ENCODE measurements around the gene SNAPC2. TPM values are rescaled to one million over a fixed set of nuclear protein-coding genes. Genes with fewer than 3 reads are reported as not detected.

SNAPC2 gene
- total and polyA plus RNA-seq, 2 of the 13 experiments (the other 11 are each of a cell fraction or from before 2014, with no cell fraction given), result 10.2 to 12.7 TPM

DNA sequence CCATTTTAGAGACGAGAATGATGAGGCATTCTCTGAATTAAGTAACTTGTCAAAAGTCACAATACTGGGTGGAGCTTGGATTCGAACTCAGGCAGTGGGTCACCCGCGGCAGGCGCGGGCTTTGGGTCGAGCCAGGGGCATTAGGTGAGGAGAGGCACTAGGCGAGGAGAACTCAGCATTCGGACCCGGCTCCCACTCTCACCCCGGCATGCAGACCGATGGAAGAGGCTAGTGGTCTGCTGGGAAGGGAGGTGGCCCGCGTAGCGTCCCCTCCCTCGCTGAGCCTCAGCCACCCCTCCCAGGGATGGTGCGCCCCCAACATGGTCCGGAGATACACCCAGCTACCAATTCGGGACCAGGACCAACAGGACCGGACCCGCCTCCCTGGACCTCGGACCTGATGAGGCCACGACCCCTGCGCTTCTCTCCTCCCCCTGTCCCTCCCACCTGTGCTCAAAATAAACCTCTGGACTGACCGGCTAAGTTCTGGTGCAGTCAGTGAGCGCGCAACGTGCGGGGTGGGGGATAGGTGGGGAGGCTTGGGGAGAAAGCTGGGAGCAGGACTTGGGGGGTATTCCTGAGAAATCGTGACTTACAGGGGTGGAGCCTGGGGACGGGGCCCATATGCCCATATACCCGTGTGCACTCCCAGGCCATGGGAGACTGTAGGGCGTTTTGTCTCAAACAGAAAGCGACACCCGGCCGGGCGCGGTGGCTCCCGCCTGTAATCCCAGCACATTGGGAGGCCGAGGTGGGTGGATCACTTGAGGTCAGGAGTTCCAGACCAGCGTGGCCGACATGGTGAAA is 1.3 kb upstream of the SNAPC2 start (continued):
- peak; percentile 94; the same call in 1 of the 2 replicates for TF ChIP-seq ZBED4 (CRISPR knock-in tag; IDR thresholded peaks at IDR 0.05; ENCODE audit: borderline replicate concordance)
- no peak for TF ChIP-seq ZNF235 (CRISPR knock-in tag; IDR thresholded peaks at IDR 0.05; ENCODE audit: borderline replicate concordance)
- no peak for TF ChIP-seq MYNN (CRISPR knock-in tag; IDR thresholded peaks at IDR 0.05; ENCODE audit: low read depth)
- no peak for TF ChIP-seq ZNF644 (CRISPR knock-in tag; IDR thresholded peaks at IDR 0.05; ENCODE audit: low read depth)
- no peak for TF ChIP-seq ZNF589 (CRISPR knock-in tag; conservative IDR thresholded peaks at IDR 0.05)
- no peak for TF ChIP-seq SMAD9 (CRISPR knock-in tag; IDR thresholded peaks at IDR 0.05)
- TF ChIP-seq MLLT10 (CRISPR knock-in tag; IDR thresholded peaks at IDR 0.05), result no peak
- peak; percentile 83; the same call in 1 of the 2 replicates for TF ChIP-seq ZNF274 (CRISPR knock-in tag; IDR thresholded peaks at IDR 0.05)
- TF ChIP-seq PHF21A (CRISPR knock-in tag; IDR thresholded peaks at IDR 0.05), result peak; percentile 66; the same call in 1 of the 2 replicates
- no peak for TF ChIP-seq ZNF713 (CRISPR knock-in tag; IDR thresholded peaks at IDR 0.05)
- TF ChIP-seq ZNF883 (CRISPR knock-in tag; IDR thresholded peaks at IDR 0.05; ENCODE audit: not compliant biosample characterization), result no peak
- TF ChIP-seq THYN1 (CRISPR knock-in tag; IDR thresholded peaks at IDR 0.05; ENCODE audit: borderline replicate concordance, low read depth), result no peak
- TF ChIP-seq ZNF333 (CRISPR knock-in tag; IDR thresholded peaks at IDR 0.05; ENCODE audit: borderline replicate concordance), result no peak
- no peak for TF ChIP-seq ZFY (CRISPR knock-in tag; IDR thresholded peaks at IDR 0.05)
- TF ChIP-seq ZNF562 (CRISPR knock-in tag; IDR thresholded peaks at IDR 0.05; ENCODE audit: borderline replicate concordance), result no peak
- TF ChIP-seq THAP11 (CRISPR knock-in tag; IDR thresholded peaks at IDR 0.05), result peak; percentile 21; the same call in 1 of the 2 replicates
- peak; percentile 40; the same call in 1 of the 2 replicates for TF ChIP-seq NR2C2 (CRISPR knock-in tag; IDR thresholded peaks at IDR 0.05; ENCODE audit: borderline replicate concordance)
- no peak for TF ChIP-seq SSRP1 (CRISPR knock-in tag; IDR thresholded peaks at IDR 0.05)
- TF ChIP-seq ZNF34 (CRISPR knock-in tag; IDR thresholded peaks at IDR 0.05; ENCODE audit: borderline replicate concordance), result no peak
- TF ChIP-seq EED (CRISPR knock-in tag; IDR thresholded peaks at IDR 0.05), result 0 out of 2 replicates have a peak, but pooled peaks have one; percentile 35
- no peak for TF ChIP-seq FOXO4 (CRISPR knock-in tag; conservative IDR thresholded peaks at IDR 0.05)
- TF ChIP-seq, protein P1, sequence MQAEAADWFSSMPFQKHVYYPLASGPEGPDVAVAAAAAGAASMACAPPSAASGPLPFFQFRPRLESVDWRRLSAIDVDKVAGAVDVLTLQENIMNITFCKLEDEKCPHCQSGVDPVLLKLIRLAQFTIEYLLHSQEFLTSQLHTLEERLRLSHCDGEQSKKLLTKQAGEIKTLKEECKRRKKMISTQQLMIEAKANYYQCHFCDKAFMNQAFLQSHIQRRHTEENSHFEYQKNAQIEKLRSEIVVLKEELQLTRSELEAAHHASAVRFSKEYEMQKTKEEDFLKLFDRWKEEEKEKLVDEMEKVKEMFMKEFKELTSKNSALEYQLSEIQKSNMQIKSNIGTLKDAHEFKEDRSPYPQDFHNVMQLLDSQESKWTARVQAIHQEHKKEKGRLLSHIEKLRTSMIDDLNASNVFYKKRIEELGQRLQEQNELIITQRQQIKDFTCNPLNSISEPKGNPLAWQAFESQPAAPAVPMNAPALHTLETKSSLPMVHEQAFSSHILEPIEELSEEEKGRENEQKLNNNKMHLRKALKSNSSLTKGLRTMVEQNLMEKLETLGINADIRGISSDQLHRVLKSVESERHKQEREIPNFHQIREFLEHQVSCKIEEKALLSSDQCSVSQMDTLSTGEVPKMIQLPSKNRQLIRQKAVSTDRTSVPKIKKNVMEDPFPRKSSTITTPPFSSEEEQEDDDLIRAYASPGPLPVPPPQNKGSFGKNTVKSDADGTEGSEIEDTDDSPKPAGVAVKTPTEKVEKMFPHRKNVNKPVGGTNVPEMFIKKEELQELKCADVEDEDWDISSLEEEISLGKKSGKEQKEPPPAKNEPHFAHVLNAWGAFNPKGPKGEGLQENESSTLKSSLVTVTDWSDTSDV (CRISPR knock-in tag; IDR thresholded peaks at IDR 0.05), result no peak
- TF ChIP-seq ZNF7 (CRISPR knock-in tag; IDR thresholded peaks at IDR 0.05), result no peak
